Fibroblast of lung (primary cell): ENCODE data around the gene SEC14L6. TPM values are rescaled to one million over a fixed set of nuclear protein-coding genes. Genes with fewer than 3 reads are reported as not detected.
A peak's percentile ranks its signal among the peaks of the same experiment; 100 is the strongest.

Experiments
- DNase-seq, 2 donors: peaks; one replicate each; pipeline versions ENCODE4 v3.0.0 to v3.0.0-alpha.2; 2010; ENCODE audit warnings: low read depth in 2 of 2
- H2AFZ ChIP-seq: 2 replicates; pipeline ENCODE4 v1.5.1; 2012; ENCODE audit warnings: low read length, control low read depth, inconsistent platforms
- H3K27ac ChIP-seq: 2 replicates; pipeline ENCODE4 v1.5.1; 2011; ENCODE audit warnings: low read length, control low read depth; ENCODE audit not compliant: insufficient read depth
- H3K27me3 ChIP-seq: 2 replicates; pipeline ENCODE4 v1.5.1; 2011; ENCODE audit warnings: mild to moderate bottlenecking, low read length; ENCODE audit not compliant: control insufficient read depth, insufficient read depth
- H3K36me3 ChIP-seq: 2 replicates; pipeline ENCODE4 v1.5.1; 2011; ENCODE audit warnings: low read length; ENCODE audit not compliant: control insufficient read depth, insufficient read depth
- H3K4me1 ChIP-seq: 2 replicates; pipeline ENCODE4 v1.5.1; 2011; ENCODE audit warnings: low read length; ENCODE audit not compliant: control insufficient read depth, insufficient read depth; ENCODE audit errors: extremely low read depth
- H3K4me2 ChIP-seq: 2 replicates; pipeline ENCODE4 v1.5.1; 2011; ENCODE audit warnings: low read length, control low read depth; ENCODE audit not compliant: insufficient read depth; ENCODE audit errors: extremely low read depth
- H3K4me3 ChIP-seq, 4 experiments: fragments of 200-600 bp in 1 of 4; sonication (generic) in 1 of 4; replicated peaks in 1 of 4; 2 replicates each; pipeline ENCODE4 v1.5.1; 2011 to 2016; ENCODE audit warnings: low read length in 4 of 4, low read depth in 3 of 4, mild to moderate bottlenecking in 3 of 4, control low read depth in 2 of 4, inconsistent platforms in 1 of 4, mixed read lengths in 1 of 4; ENCODE audit not compliant: insufficient read depth in 1 of 4; ENCODE audit errors: control extremely low read depth in 1 of 4
- H3K79me2 ChIP-seq: 2 replicates; pipeline ENCODE4 v1.5.1; 2012; ENCODE audit warnings: mild to moderate bottlenecking, low read length, inconsistent platforms; ENCODE audit not compliant: control insufficient read depth, insufficient read depth
- H3K9ac ChIP-seq: 2 replicates; pipeline ENCODE4 v1.5.1; 2011; ENCODE audit warnings: mild to moderate bottlenecking, low read length, control low read depth; ENCODE audit not compliant: insufficient read depth
- H3K9me3 ChIP-seq: 2 replicates; pipeline ENCODE4 v1.5.1; 2012; ENCODE audit warnings: low read depth, low read length; ENCODE audit not compliant: control insufficient read depth, insufficient read depth
- H4K20me1 ChIP-seq: 2 replicates; pipeline ENCODE4 v1.5.1; 2011; ENCODE audit warnings: low read length; ENCODE audit not compliant: control insufficient read depth, insufficient read depth; ENCODE audit errors: extremely low read depth
- CTCF ChIP-seq, 2 donors: IDR thresholded peaks in 1 of 2; conservative IDR thresholded peaks in 1 of 2; 1 replicate in 1 of 2; 2 replicates in 1 of 2; pipeline ENCODE4 v1.5.1; 2011 to 2012; ENCODE audit warnings: low read length in 2 of 2, control low read depth in 1 of 2, inconsistent platforms in 1 of 2, low read depth in 1 of 2, mild to moderate bottlenecking in 1 of 2
- EZH2 ChIP-seq: IDR thresholded peaks from 2 replicates; pipeline ENCODE4 v1.5.1; 2012; ENCODE audit warnings: low read length, control low read depth, mild to moderate bottlenecking; ENCODE audit errors: missing control alignments
- polyA plus RNA-seq, 2 donors: library from polyadenylated mRNA; depleted of rRNA in 1 of 2; stranded (reverse) in 1 of 2; unstranded in 1 of 2; fragments of >200 nt; gene quantifications; 2 replicates each; pipeline ENCODE4 v1.2.1, GENCODE V29; 2011 to 2012; ENCODE audit warnings: missing spikeins in 1 of 2
- total RNA-seq: library from RNA; depleted of rRNA; stranded (reverse); fragments of >200 nt; gene quantifications from 2 replicates; pipeline ENCODE4 v1.2.1, GENCODE V29; 2014

The SEC14L6 gene
- total and polyA plus RNA-seq, 2 donors (not counting 1 experiment from before 2014, with no cell fraction given): 0.12 to 0.66 TPM

- no peak overlapping the region for H3K4me2 ChIP-seq
- H3K27me3 ChIP-seq: peaks cover 3% of the 10 kb centered on the region
- TF ChIP-seq CTCF (conservative IDR thresholded peaks at IDR 0.05 in 1 of 2, IDR thresholded peaks at IDR 0.05 in 1 of 2; ENCODE audit: low read depth in 1 of 2, low read length in 2 of 2): no peak
- no peak for TF ChIP-seq EZH2
- no peaks in the 10 kb centered on the region for H3K9me3 ChIP-seq
- H2AFZ ChIP-seq: no peak overlapping the region
- H3K9ac ChIP-seq: no peak overlapping the region
- H3K27ac ChIP-seq: no peak overlapping the region
- no peaks in the 10 kb centered on the region for H3K79me2 ChIP-seq
- no peaks in the 10 kb centered on the region for H3K4me1 ChIP-seq
- H3K36me3 ChIP-seq: no peaks in the 10 kb centered on the region
- H3K4me3 ChIP-seq: no peak overlapping the region
- no peaks in the 10 kb centered on the region for H4K20me1 ChIP-seq
- DNase-seq: peak in 1 of 2 donors; percentile 8
Observed at GRCh38 chr22:30535182-30535581, 11.4 kb downstream of the SEC14L6 start.

GRCh38 chr22:30531651-30532608 lies 14.6 kb downstream of the SEC14L6 start:
- TF ChIP-seq CTCF (conservative IDR thresholded peaks at IDR 0.05 in 1 of 2, IDR thresholded peaks at IDR 0.05 in 1 of 2; ENCODE audit: low read depth in 1 of 2, low read length in 2 of 2): no peak
- TF ChIP-seq EZH2: no peak
- Histone ChIP-seq H3K79me2 (no peaks in the 10 kb centered on the region), H2AFZ (no peak overlapping the region), H3K4me1 (no peaks in the 10 kb centered on the region), H4K20me1 (no peaks in the 10 kb centered on the region), H3K36me3 (no peaks in the 10 kb centered on the region), H3K27ac (no peak overlapping the region), H3K9ac (no peak overlapping the region), H3K9me3 (no peaks in the 10 kb centered on the region), H3K4me3 (no peak overlapping the region), H3K27me3 (no peaks in the 10 kb centered on the region), H3K4me2 (no peak overlapping the region)
- no peak for DNase-seq

DNA sequence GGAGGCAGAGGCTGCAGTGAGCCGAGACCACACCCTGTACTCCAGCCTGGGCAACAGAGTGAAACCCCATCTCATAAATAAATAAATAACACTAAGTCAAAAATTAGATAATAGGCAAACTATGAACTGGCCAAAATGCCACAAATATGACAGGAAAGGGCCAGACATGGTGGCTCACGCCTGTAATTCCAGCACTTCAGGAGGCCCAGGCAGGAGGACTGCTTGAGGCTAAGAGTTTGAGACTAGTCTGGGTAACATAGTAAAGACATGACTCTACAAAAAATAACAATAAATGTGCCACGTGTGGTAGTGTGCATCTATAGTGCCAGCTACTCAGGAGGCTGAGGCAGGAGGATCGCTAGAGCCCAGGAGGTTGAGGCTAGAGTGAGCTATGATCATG lies 19.9 kb downstream of the SEC14L6 start:
- TF ChIP-seq EZH2 (no peak), CTCF (conservative IDR thresholded peaks at IDR 0.05 in 1 of 2, IDR thresholded peaks at IDR 0.05 in 1 of 2; ENCODE audit: low read depth in 1 of 2, low read length in 2 of 2) (no peak)
- no peaks in the 10 kb centered on the region for H3K79me2 ChIP-seq
- H3K4me3 ChIP-seq: no peak overlapping the region
- no peaks in the 10 kb centered on the region for H4K20me1 ChIP-seq
- DNase-seq: no peak
- H3K27ac ChIP-seq: no peak overlapping the region
- no peaks in the 10 kb centered on the region for H3K36me3 ChIP-seq
- no peak overlapping the region for H2AFZ ChIP-seq
- peaks cover 2% of the 10 kb centered on the region for H3K27me3 ChIP-seq
- H3K4me2 ChIP-seq: no peak overlapping the region
- no peak overlapping the region for H3K9ac ChIP-seq
- no peaks in the 10 kb centered on the region for H3K9me3 ChIP-seq
- H3K4me1 ChIP-seq: no peaks in the 10 kb centered on the region
